ENCODE data around the gene UBQLN3. TPM values are rescaled to one million over a fixed set of nuclear protein-coding genes. Genes with fewer than 3 reads are reported as not detected.

Gene UBQLN3
- total and polyA plus RNA-seq, 2 donors (not counting 3 experiments of a cell fraction or from before 2014, with no cell fraction given): not detected

GRCh38 chr11:5514841-5515240 is 5.1 kb upstream of the UBQLN3 start:
- dilution Hi-C loops (cut with MboI; ENCODE audit: extremely low pct_ligation_motif_present, low sequenced_read_pairs) (no loop called here), intact Hi-C loops (cut with micrococcal nuclease) (no loop called here)
- no peak for DNase-seq (ENCODE audit: low read depth, low spot score)
- TF ChIP-seq POLR2A (IDR thresholded peaks at IDR 0.05; ENCODE audit: low read depth, low read length): no peak
- TF ChIP-seq EZH2 (IDR thresholded peaks at IDR 0.05; ENCODE audit: borderline replicate concordance, low read depth, low read length, severe bottlenecking): no peak
- no peak for TF ChIP-seq CTCF (IDR thresholded peaks at IDR 0.05; ENCODE audit: extremely low read depth in 1 of 2, insufficient read depth in 1 of 2, low read depth in 1 of 2, low read length in 2 of 2)
- no peak for TF ChIP-seq MAX (IDR thresholded peaks at IDR 0.05; ENCODE audit: insufficient read depth, insufficient read length)
- no peak for TF ChIP-seq POLR2AphosphoS5 (IDR thresholded peaks at IDR 0.05; ENCODE audit: insufficient read depth, low read depth, low read length)
- TF ChIP-seq FOS (IDR thresholded peaks at IDR 0.05; ENCODE audit: borderline replicate concordance, insufficient read depth, low read length): no peak
- TF ChIP-seq JUN (IDR thresholded peaks at IDR 0.05; ENCODE audit: borderline replicate concordance, insufficient read depth, insufficient read length, low read depth): no peak
- TF ChIP-seq GATA2 (IDR thresholded peaks at IDR 0.05; ENCODE audit: insufficient read depth, insufficient read length, low read depth, low read length): no peak
- TF ChIP-seq MYC (IDR thresholded peaks at IDR 0.05; ENCODE audit: low read depth, low read length): no peak
- Histone ChIP-seq H3K36me3 (ENCODE audit: control insufficient read depth in 2 of 2, extremely low read depth in 1 of 2, insufficient read depth in 2 of 2, low read length in 2 of 2) (no peaks in the 10 kb centered on the region), H2AFZ (ENCODE audit: low read depth, low read length) (no peak overlapping the region), H3K27me3 (ENCODE audit: control insufficient read depth in 2 of 2, insufficient read depth in 2 of 2, low read length in 2 of 2) (no peaks in the 10 kb centered on the region), H3K4me1 (ENCODE audit: control insufficient read depth, extremely low read depth, insufficient read depth, low read length) (no peaks in the 10 kb centered on the region), H3K9ac (replicated peaks; ENCODE audit: extremely low read depth, insufficient read depth, low read length) (no peak overlapping the region), H3K79me2 (ENCODE audit: control insufficient read depth, insufficient read depth, low read length) (no peaks in the 10 kb centered on the region), H3K4me2 (ENCODE audit: insufficient read depth, low read length) (no peak overlapping the region), H4K20me1 (replicated peaks; ENCODE audit: control insufficient read depth, extremely low read depth, insufficient read depth, low read length) (no peaks in the 10 kb centered on the region), H3K27ac (ENCODE audit: insufficient read depth, low read depth, low read length) (no peak overlapping the region), H3K9me3 (replicated peaks; ENCODE audit: control insufficient read depth, insufficient read depth, low read length) (no peaks in the 10 kb centered on the region), H3K4me3 (replicated peaks in 1 of 3; ENCODE audit: insufficient read depth in 1 of 3, low read depth in 1 of 3, low read length in 3 of 3) (no peak overlapping the region), H3K9me1 (replicated peaks; ENCODE audit: control insufficient read depth, extremely low read depth, insufficient read depth, low read length) (no peaks in the 10 kb centered on the region)
- CTCF ChIA-PET: interaction anchor here (0.6 kb wide), 1 partner anchor 292 kb away, joined by 3 read pairs; no protein-coding TSS in a partner anchor
- POLR2A ChIA-PET: no interaction called here
- FAIRE-seq: no peak
- no TSS peak for BruUV-seq (replicated peaks)

Measured in endothelial cell of umbilical vein (primary cell).